Dermis blood vessel endothelial cell (primary cell): ENCODE results near the gene GABRA1. TPM values are rescaled to one million over a fixed set of nuclear protein-coding genes. Genes with fewer than 3 reads are reported as not detected.

Experiments used
- total RNA-seq: library from RNA; depleted of rRNA; stranded (reverse); fragments of >200 nt; gene quantifications from 2 replicates; pipeline ENCODE4 v1.2.3, GENCODE V29; 2014

The GABRA1 gene
- total RNA-seq, 1 donor from 2014 or later = not detected

Other genes starting within 250 kb of the GABRA1 start
- gene GABRA6, start 162.4 kb upstream of the GABRA1 start, total RNA-seq = not detected in 2 replicates
- not detected in 2 replicates for gene GABRG2, start 219.7 kb downstream of the GABRA1 start, total RNA-seq